HepG2 (cell line): ENCODE results near the gene EZH1. TPM values are rescaled to one million over a fixed set of nuclear protein-coding genes. Genes with fewer than 3 reads are reported as not detected.
A peak's percentile ranks its signal among the peaks of the same experiment; 100 is the strongest.

ENCODE experiments used
- GPN1 ChIP-seq: sonication (generic); formaldehyde crosslinking; IDR thresholded peaks from 2 replicates; pipeline ENCODE4 v1.5.1; 2020; ENCODE audit warnings: missing genetic modification reagents, borderline replicate concordance
- HNF4G ChIP-seq, 2 experiments: sonication (generic) in 1 of 2; formaldehyde crosslinking in 1 of 2; IDR thresholded peaks; 2 replicates each; pipeline versions ENCODE4 v1.4.0 to v1.6.1; 2011 to 2020; ENCODE audit warnings: borderline replicate concordance in 2 of 2, low read depth in 2 of 2, mild to moderate bottlenecking in 2 of 2, low read length in 1 of 2, missing genetic modification reagents in 1 of 2, moderate library complexity in 1 of 2
- KDM5B ChIP-seq: sonication (generic); formaldehyde crosslinking; IDR thresholded peaks from 2 replicates; pipeline ENCODE4 v1.4.0; 2020; ENCODE audit warnings: missing genetic modification reagents, mild to moderate bottlenecking, borderline replicate concordance
- NFATC3 ChIP-seq: sonication (generic); formaldehyde crosslinking; IDR thresholded peaks from 2 replicates; pipeline ENCODE4 v1.5.1; 2020; ENCODE audit warnings: mild to moderate bottlenecking, missing genetic modification reagents
- ZNF343 ChIP-seq: sonication (generic); formaldehyde crosslinking; IDR thresholded peaks from 2 replicates; pipeline ENCODE4 v1.4.0; 2020; ENCODE audit warnings: mild to moderate bottlenecking, missing genetic modification reagents
- polyA plus RNA-seq, 8 experiments: library from polyadenylated mRNA; depleted of rRNA in 3 of 8; stranded (reverse) in 7 of 8; unstranded in 1 of 8; fragments of >200 nt; fragmentation: Illumina TruSeq in 4 of 8; extraction: Trizol in 4 of 8; gene quantifications; 2 replicates each; pipeline versions ENCODE4 v1.2.1 to v1.2.3, GENCODE V29; 2011 to 2016; ENCODE audit warnings: low read depth in 4 of 8, missing spikeins in 1 of 8, mixed read lengths in 1 of 8; ENCODE audit not compliant: insufficient read depth in 1 of 8
- total RNA-seq, 5 experiments: library from RNA; depleted of rRNA; stranded (reverse); fragments of >200 nt; fragmentation: Illumina TruSeq; extraction: Trizol; gene quantifications; 2 replicates each; pipeline ENCODE4 v1.2.3, GENCODE V29; 2016; ENCODE audit warnings: low read depth in 1 of 5
- TF ChIP-seq, protein P1 (sequence below): sonication (generic); formaldehyde crosslinking; IDR thresholded peaks from 2 replicates; pipeline ENCODE4 v1.4.0; 2020; ENCODE audit warnings: mild to moderate bottlenecking, missing genetic modification reagents
- TF ChIP-seq, protein P2 (sequence below): IDR thresholded peaks from 2 replicates; pipeline ENCODE4 v1.6.1; 2016; ENCODE audit warnings: missing genetic modification reagents, missing compliant biosample characterization
- TF ChIP-seq, protein P3 (sequence below): sonication (generic); formaldehyde crosslinking; IDR thresholded peaks from 2 replicates; pipeline ENCODE4 v1.4.0; 2020; ENCODE audit warnings: mild to moderate bottlenecking, missing genetic modification reagents, borderline replicate concordance
- TF ChIP-seq, protein P4 (sequence below): fragments of 450-650 bp; IDR thresholded peaks from 2 replicates; pipeline ENCODE4 v1.6.1; 2016
- TF ChIP-seq, protein P5 (sequence below): sonication (generic); formaldehyde crosslinking; IDR thresholded peaks from 2 replicates; pipeline ENCODE4 v1.4.0; 2020; ENCODE audit warnings: missing genetic modification reagents, low read depth, mild to moderate bottlenecking, borderline replicate concordance
- TF ChIP-seq, protein P6 (sequence below): sonication (generic); formaldehyde crosslinking; conservative IDR thresholded peaks from 2 replicates; pipeline ENCODE4 v1.4.0; 2020; ENCODE audit warnings: missing genetic modification reagents

Gene EZH1
- total and polyA plus RNA-seq, 2 of the 13 experiments (the other 11 are each of a cell fraction or from before 2014, with no cell fraction given), result 11.6 to 24.0 TPM

DNA sequence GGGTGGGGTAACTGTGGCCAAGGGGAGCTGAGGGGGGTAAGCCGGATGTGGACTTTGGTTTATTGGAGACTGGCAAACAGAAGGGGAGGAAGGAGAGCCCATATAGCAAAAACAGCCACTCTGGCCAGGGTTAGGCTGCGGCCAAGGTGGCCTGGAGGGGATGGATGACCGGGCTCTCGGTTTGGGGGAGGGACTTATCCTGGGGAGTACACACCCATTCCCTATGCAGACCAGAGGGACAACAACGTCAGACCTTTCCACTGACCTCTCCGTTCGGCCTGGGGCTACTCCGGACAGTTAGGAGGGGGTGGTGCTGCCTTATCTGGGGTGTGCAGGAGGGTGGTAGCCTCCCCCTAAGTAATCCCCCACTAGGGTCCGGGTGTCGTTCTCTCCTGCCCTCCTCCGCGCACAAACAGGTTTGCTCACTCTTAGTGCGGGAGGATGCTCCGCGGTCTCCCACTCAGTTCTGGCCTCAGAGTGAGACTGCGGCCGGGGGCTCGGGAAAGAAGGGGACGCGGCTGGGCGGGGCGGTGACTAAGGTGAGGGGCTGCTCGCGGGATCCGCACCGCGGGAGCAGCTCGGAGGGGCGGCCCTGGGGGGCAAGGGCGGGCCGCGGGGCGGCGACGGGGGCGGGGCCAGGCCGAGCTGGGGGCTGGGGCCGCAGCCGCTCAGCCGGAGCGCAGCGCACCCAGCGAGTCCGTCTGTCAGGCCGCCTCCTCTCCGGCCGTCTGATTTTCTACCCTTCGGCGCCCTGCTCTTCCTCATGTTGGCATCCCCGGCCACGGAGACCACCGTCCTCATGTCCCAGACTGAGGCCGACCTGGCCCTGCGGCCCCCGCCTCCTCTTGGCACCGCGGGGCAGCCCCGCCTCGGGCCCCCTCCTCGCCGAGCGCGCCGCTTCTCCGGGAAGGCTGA is 35.4 kb upstream of the EZH1 start, which contains the start of gene WNK4 (continued):
- TF ChIP-seq, protein P1, sequence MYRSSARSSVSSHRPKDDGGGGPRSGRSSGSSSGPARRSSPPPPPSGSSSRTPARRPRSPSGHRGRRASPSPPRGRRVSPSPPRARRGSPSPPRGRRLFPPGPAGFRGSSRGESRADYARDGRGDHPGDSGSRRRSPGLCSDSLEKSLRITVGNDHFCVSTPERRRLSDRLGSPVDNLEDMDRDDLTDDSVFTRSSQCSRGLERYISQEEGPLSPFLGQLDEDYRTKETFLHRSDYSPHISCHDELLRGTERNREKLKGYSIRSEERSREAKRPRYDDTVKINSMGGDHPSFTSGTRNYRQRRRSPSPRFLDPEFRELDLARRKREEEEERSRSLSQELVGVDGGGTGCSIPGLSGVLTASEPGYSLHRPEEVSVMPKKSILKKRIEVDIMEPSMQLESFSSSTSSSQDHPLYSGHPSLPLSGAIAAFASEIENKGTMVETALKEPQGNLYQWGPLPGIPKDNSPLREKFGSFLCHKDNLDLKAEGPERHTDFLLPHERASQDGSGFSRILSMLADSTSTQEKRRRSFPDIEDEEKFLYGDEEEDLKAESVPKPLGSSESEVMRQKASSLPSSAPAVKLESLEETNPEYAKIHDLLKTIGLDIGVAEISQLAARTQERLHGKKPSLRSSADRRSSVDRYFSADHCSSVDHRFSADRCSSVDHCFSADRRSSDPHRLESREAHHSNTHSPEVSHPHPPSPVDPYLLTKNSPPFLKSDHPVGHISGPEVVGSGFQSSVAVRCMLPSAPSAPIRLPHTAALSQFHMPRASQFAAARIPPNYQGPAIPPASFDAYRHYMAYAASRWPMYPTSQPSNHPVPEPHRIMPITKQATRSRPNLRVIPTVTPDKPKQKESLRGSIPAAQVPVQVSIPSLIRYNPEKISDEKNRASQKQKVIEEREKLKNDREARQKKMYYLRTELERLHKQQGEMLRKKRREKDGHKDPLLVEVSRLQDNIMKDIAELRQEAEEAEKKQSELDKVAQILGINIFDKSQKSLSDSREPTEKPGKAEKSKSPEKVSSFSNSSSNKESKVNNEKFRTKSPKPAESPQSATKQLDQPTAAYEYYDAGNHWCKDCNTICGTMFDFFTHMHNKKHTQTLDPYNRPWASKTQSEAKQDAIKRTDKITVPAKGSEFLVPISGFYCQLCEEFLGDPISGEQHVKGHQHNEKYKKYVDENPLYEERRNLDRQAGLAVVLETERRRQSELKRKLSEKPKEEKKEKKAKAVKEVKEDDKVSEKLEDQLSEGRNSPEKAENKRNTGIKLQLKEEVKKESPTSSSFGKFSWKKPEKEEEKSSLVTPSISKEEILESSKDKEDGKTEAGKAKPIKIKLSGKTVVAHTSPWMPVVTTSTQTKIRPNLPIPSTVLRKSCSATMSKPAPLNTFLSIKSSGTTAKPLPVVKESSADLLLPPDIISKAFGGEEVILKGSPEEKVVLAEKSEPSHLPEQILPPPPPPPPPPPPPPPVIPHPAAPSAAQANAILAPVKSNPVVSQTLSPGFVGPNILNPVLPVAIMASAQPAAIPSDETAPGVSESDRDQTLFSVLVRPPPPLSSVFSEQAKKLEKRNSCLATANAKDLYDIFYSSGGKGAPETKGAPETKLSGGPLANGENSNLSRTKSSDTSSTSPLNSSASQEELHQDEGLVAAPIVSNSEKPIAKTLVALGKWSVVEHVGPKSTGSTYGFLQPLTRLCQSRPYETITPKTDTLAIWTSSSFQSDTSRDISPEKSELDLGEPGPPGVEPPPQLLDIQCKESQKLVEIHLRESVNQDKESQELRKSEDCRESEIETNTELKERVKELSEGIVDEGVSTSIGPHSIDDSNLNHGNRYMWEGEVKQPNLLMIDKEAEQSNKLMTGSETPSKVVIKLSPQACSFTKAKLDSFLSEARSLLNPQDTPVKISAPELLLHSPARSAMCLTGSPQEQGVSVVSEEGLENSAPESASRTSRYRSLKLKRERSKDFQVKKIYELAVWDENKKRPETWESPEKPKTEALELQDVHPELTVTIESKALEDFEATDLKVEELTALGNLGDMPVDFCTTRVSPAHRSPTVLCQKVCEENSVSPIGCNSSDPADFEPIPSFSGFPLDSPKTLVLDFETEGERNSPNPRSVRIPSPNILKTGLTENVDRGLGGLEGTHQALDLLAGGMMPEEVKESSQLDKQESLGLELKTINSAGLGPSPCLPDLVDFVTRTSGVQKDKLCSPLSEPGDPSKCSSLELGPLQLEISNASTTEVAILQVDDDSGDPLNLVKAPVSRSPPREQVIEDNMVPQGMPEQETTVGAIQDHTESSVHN (CRISPR knock-in tag), result no peak
- TF ChIP-seq ZNF343, result no peak; the same call in 1 of the 2 replicates
- TF ChIP-seq, protein P2, sequence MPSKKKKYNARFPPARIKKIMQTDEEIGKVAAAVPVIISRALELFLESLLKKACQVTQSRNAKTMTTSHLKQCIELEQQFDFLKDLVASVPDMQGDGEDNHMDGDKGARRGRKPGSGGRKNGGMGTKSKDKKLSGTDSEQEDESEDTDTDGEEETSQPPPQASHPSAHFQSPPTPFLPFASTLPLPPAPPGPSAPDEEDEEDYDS (CRISPR knock-in tag), result peak; percentile 79
- TF ChIP-seq, protein P3, sequence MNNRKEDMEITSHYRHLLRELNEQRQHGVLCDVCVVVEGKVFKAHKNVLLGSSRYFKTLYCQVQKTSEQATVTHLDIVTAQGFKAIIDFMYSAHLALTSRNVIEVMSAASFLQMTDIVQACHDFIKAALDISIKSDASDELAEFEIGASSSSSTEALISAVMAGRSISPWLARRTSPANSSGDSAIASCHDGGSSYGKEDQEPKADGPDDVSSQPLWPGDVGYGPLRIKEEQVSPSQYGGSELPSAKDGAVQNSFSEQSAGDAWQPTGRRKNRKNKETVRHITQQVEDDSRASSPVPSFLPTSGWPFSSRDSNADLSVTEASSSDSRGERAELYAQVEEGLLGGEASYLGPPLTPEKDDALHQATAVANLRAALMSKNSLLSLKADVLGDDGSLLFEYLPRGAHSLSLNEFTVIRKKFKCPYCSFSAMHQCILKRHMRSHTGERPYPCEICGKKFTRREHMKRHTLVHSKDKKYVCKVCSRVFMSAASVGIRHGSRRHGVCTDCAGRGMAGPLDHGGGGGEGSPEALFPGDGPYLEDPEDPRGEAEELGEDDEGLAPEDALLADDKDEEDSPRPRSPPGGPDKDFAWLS, result no peak
- peak; percentile 57; the same call in 1 of the 2 replicates for TF ChIP-seq KDM5B (CRISPR knock-in tag)
- TF ChIP-seq, protein P4, sequence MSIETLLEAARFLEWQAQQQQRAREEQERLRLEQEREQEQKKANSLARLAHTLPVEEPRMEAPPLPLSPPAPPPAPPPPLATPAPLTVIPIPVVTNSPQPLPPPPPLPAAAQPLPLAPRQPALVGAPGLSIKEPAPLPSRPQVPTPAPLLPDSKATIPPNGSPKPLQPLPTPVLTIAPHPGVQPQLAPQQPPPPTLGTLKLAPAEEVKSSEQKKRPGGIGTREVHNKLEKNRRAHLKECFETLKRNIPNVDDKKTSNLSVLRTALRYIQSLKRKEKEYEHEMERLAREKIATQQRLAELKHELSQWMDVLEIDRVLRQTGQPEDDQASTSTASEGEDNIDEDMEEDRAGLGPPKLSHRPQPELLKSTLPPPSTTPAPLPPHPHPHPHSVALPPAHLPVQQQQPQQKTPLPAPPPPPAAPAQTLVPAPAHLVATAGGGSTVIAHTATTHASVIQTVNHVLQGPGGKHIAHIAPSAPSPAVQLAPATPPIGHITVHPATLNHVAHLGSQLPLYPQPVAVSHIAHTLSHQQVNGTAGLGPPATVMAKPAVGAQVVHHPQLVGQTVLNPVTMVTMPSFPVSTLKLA, result no peak
- TF ChIP-seq HNF4G (IDR thresholded peaks at IDR 0.05; ENCODE audit: borderline replicate concordance, low read depth, low read length), result peak; percentile 96
- peak; percentile 96 for TF ChIP-seq HNF4G (CRISPR knock-in tag; IDR thresholded peaks at IDR 0.05; ENCODE audit: borderline replicate concordance, low read depth)
- TF ChIP-seq, protein P5, sequence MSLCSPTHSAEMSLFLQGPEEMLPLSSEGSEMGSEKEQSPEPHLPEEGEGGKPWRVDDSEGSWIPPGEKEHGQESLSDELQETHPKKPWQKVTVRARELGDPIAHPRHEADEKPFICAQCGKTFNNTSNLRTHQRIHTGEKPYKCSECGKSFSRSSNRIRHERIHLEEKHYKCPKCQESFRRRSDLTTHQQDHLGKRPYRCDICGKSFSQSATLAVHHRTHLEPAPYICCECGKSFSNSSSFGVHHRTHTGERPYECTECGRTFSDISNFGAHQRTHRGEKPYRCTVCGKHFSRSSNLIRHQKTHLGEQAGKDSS, result peak; percentile 18; the same call in 1 of the 2 replicates
- TF ChIP-seq NFATC3 (CRISPR knock-in tag), result no peak
- TF ChIP-seq, protein P6, sequence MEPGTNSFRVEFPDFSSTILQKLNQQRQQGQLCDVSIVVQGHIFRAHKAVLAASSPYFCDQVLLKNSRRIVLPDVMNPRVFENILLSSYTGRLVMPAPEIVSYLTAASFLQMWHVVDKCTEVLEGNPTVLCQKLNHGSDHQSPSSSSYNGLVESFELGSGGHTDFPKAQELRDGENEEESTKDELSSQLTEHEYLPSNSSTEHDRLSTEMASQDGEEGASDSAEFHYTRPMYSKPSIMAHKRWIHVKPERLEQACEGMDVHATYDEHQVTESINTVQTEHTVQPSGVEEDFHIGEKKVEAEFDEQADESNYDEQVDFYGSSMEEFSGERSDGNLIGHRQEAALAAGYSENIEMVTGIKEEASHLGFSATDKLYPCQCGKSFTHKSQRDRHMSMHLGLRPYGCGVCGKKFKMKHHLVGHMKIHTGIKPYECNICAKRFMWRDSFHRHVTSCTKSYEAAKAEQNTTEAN (CRISPR knock-in tag), result no peak
- TF ChIP-seq GPN1 (CRISPR knock-in tag), result no peak
